ENCODE data around the gene CRYGN. TPM values are rescaled to one million over a fixed set of nuclear protein-coding genes. Genes with fewer than 3 reads are reported as not detected.

CRYGN gene
- polyA plus RNA-seq, 1 donor, result 0.36 TPM

Other genes starting within 250 kb of the CRYGN start
- gene H2BK1, start 229.7 kb downstream of the CRYGN start, polyA plus RNA-seq, result not detected
- 19.1 TPM for gene ABCF2, start 212.9 kb downstream of the CRYGN start, polyA plus RNA-seq
- 25.1 TPM for gene CHPF2, start 207.7 kb downstream of the CRYGN start, polyA plus RNA-seq
- gene SMARCD3, start 191.4 kb downstream of the CRYGN start, polyA plus RNA-seq, result 29.1 TPM
- 52.5 TPM for gene NUB1, start 98.3 kb downstream of the CRYGN start, polyA plus RNA-seq
- gene WDR86, start 30.1 kb downstream of the CRYGN start, polyA plus RNA-seq, result 12.0 TPM
- gene RHEB, start 79.8 kb upstream of the CRYGN start, polyA plus RNA-seq, result 78.7 TPM